WTC11 (cell line): ENCODE data around the gene AHSG.

ENCODE experiments used
- ATF2 ChIP-seq: sonication (generic); formaldehyde crosslinking; IDR thresholded peaks from 2 replicates; pipeline ENCODE4 v1.8.1; 2022; ENCODE audit warnings: low read depth, missing genetic modification reagents, borderline replicate concordance
- ATF6 ChIP-seq: sonication (generic); formaldehyde crosslinking; IDR thresholded peaks from 2 replicates; pipeline ENCODE4 v1.8.1; 2023; ENCODE audit warnings: mild to moderate bottlenecking, missing genetic modification reagents
- CTCF ChIP-seq: fragments of 200-600 bp; IDR thresholded peaks from 2 replicates; pipeline ENCODE4 v1.8.0; 2022; ENCODE audit warnings: antibody characterized with exemption
- HMGXB4 ChIP-seq: sonication (generic); formaldehyde crosslinking; IDR thresholded peaks from 2 replicates; pipeline ENCODE4 v1.8.1; 2023; ENCODE audit warnings: mild to moderate bottlenecking, moderate library complexity, missing genetic modification reagents
- TP53 ChIP-seq: sonication (generic); formaldehyde crosslinking; IDR thresholded peaks from 2 replicates; pipeline ENCODE4 v1.8.1; 2023; ENCODE audit warnings: mild to moderate bottlenecking, missing genetic modification reagents
- ZBTB43 ChIP-seq: sonication (generic); formaldehyde crosslinking; IDR thresholded peaks from 2 replicates; pipeline ENCODE4 v1.8.1; 2023; ENCODE audit warnings: mild to moderate bottlenecking, missing genetic modification reagents
- TF ChIP-seq, protein P1 (sequence below): sonication (generic); formaldehyde crosslinking; IDR thresholded peaks from 2 replicates; pipeline ENCODE4 v1.8.1; 2023; ENCODE audit warnings: mild to moderate bottlenecking, missing genetic modification reagents, moderate library complexity

DNA sequence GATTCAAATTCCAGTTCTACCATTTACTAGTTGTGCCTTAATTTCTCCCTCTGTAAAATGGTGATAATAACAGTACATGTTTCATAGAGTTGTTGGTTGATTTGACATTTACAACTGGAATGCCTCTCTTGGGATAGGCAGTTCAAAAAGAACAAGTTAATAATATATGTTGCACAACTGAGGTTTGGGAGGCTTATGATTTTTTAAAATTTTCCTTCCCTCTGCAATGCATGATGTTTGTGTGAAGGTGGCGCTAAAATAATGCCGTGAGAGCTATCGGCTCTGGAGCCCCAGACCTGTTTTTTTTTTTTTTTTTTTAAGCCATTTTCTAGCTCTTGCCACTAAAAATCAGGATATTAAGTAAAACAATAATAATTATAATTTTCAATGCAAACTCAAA is 23.7 kb upstream of the AHSG start:
- TF ChIP-seq CTCF (no peak), ATF6 (CRISPR knock-in tag) (no peak), ZBTB43 (CRISPR knock-in tag) (no peak), TP53 (CRISPR knock-in tag) (no peak), ATF2 (CRISPR knock-in tag) (no peak), HMGXB4 (no peak)
- TF ChIP-seq, protein P1, sequence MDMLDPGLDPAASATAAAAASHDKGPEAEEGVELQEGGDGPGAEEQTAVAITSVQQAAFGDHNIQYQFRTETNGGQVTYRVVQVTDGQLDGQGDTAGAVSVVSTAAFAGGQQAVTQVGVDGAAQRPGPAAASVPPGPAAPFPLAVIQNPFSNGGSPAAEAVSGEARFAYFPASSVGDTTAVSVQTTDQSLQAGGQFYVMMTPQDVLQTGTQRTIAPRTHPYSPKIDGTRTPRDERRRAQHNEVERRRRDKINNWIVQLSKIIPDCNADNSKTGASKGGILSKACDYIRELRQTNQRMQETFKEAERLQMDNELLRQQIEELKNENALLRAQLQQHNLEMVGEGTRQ (CRISPR knock-in tag): no peak
